Hepatocyte (in vitro differentiated cells): ENCODE data around the gene IL20RB. TPM values are rescaled to one million over a fixed set of nuclear protein-coding genes. Genes with fewer than 3 reads are reported as not detected.

ENCODE experiments used
- DNase-seq: peaks from one replicate; pipeline ENCODE4 v3.0.0-alpha.2; 2016; ENCODE audit warnings: low spot score
- H2AFZ ChIP-seq: fragments of 200-600 bp; sonication (generic); 2 replicates; pipeline ENCODE4 v1.6.0; 2016; ENCODE audit warnings: antibody characterized with exemption, mild to moderate bottlenecking
- H3K27ac ChIP-seq: fragments of 200-600 bp; sonication (generic); 2 replicates; pipeline ENCODE4 v1.5.1; 2016; ENCODE audit warnings: mild to moderate bottlenecking
- H3K27me3 ChIP-seq: fragments of 200-600 bp; sonication (generic); 2 replicates; pipeline ENCODE4 v1.6.1; 2016
- H3K36me3 ChIP-seq: fragments of 200-600 bp; sonication (generic); replicated peaks from 2 replicates; pipeline ENCODE4 v1.5.1; 2016; ENCODE audit warnings: low read depth; ENCODE audit not compliant: insufficient read depth
- H3K4me1 ChIP-seq: fragments of 200-600 bp; sonication (generic); 2 replicates; pipeline ENCODE4 v1.5.1; 2016; ENCODE audit warnings: mild to moderate bottlenecking, moderate library complexity; ENCODE audit not compliant: insufficient read depth
- H3K4me2 ChIP-seq: fragments of 200-600 bp; sonication (generic); 2 replicates; pipeline ENCODE4 v1.6.0; 2016
- H3K4me3 ChIP-seq: fragments of 200-600 bp; sonication (generic); 2 replicates; pipeline ENCODE4 v1.5.1; 2016; ENCODE audit warnings: mild to moderate bottlenecking
- H3K79me2 ChIP-seq: fragments of 200-600 bp; sonication (generic); 2 replicates; pipeline ENCODE4 v1.6.0; 2017; ENCODE audit warnings: mild to moderate bottlenecking
- H3K9me2 ChIP-seq: fragments of 200-600 bp; sonication (generic); replicated peaks from 2 replicates; pipeline ENCODE4 v1.6.0; 2017; ENCODE audit warnings: mild to moderate bottlenecking; ENCODE audit not compliant: insufficient read depth
- H3K9me3 ChIP-seq: fragments of 200-600 bp; sonication (generic); 2 replicates; pipeline ENCODE4 v1.5.1; 2016; ENCODE audit warnings: low read depth, mild to moderate bottlenecking
- H4K20me1 ChIP-seq: fragments of 200-600 bp; sonication (generic); 2 replicates; pipeline ENCODE4 v1.6.0; 2016; ENCODE audit warnings: mild to moderate bottlenecking; ENCODE audit not compliant: insufficient read depth, poor library complexity, severe bottlenecking
- CTCF ChIP-seq: fragments of 200-600 bp; sonication (generic); IDR thresholded peaks from 2 replicates; pipeline ENCODE4 v1.5.1; 2016; ENCODE audit warnings: antibody characterized with exemption, mild to moderate bottlenecking; ENCODE audit not compliant: poor library complexity
- EZH2 ChIP-seq: fragments of 200-600 bp; sonication (generic); IDR thresholded peaks from 2 replicates; pipeline ENCODE4 v1.6.1; 2016; ENCODE audit warnings: antibody characterized with exemption, mild to moderate bottlenecking, borderline replicate concordance
- EZH2phosphoT487 ChIP-seq: fragments of 200-600 bp; sonication (generic); IDR thresholded peaks from one replicate; pipeline ENCODE4 v1.6.1; 2018; ENCODE audit warnings: antibody characterized with exemption, mild to moderate bottlenecking, low read depth, moderate library complexity; ENCODE audit not compliant: unreplicated experiment, severe bottlenecking
- WGBS: methylation state at CpG from one replicate; pipeline ENCODE4 v1.1.6; 2016; ENCODE audit warnings: low lambda C conversion rate; ENCODE audit errors: missing lambda C conversion rate; 5-methylcytosine and 5-hydroxymethylcytosine counted together
- polyA plus RNA-seq: library from polyadenylated mRNA; unstranded; fragments of >200 nt; fragmentation: Nextera tagmentation; extraction: Ambion mirVana; gene quantifications from 2 replicates; pipeline ENCODE4 v1.2.1, GENCODE V29; 2016
- total RNA-seq: library from RNA; depleted of rRNA; stranded (reverse); fragments of >200 nt; gene quantifications from 2 replicates; pipeline ENCODE4 v1.2.3, GENCODE V29; 2014

Gene IL20RB
- total and polyA plus RNA-seq, 2 experiments from 2014 or later = 0.50 to 0.59 TPM

- Histone ChIP-seq H3K79me2 (peaks cover 11% of the 10 kb centered on the region), H3K9me3 (no peaks in the 10 kb centered on the region), H3K27ac (no peak overlapping the region), H3K27me3 (no peaks in the 10 kb centered on the region), H3K4me3 (no peak overlapping the region), H3K9me2 (no peaks in the 10 kb centered on the region), H4K20me1 (no peaks in the 10 kb centered on the region), H3K36me3 (no peaks in the 10 kb centered on the region), H3K4me2 (no peak overlapping the region), H2AFZ (no peak overlapping the region), H3K4me1 (peaks cover 5% of the 10 kb centered on the region)
- no peak for DNase-seq
- TF ChIP-seq EZH2phosphoT487 (no peak), CTCF (no peak), EZH2 (no peak)
- WGBS = 97% methylated on average over 1 of the region's 1 CpG
Observed at GRCh38 chr3:136946978-136947377, 10.8 kb upstream of the IL20RB start.

DNA sequence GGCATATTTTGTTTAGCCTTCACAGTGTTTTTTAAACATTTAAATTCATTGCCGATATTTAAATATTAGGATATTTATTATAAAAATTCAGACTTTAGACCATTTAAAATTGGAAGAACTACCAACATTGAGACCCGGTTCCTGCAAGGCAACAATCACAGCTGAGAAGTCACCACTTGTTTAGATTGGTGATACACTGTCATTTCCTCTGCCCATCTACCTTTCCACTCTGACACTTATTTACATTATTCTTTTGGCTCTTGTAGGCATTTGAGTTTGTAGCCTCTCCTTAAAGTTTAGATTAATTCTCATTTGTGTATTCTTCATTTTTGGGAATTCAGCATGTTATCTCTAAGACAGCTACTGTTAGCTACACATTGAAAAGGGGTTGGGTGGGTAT is 10.3 kb upstream of the IL20RB start:
- no peak overlapping the region for H3K4me3 ChIP-seq
- no peaks in the 10 kb centered on the region for H4K20me1 ChIP-seq
- no peaks in the 10 kb centered on the region for H3K36me3 ChIP-seq
- H3K4me2 ChIP-seq = no peak overlapping the region
- no peak overlapping the region for H2AFZ ChIP-seq
- H3K9me2 ChIP-seq = no peaks in the 10 kb centered on the region
- no peak overlapping the region for H3K27ac ChIP-seq
- H3K79me2 ChIP-seq = peaks cover 6% of the 10 kb centered on the region
- H3K27me3 ChIP-seq = no peaks in the 10 kb centered on the region
- 71% methylated on average over 2 of the region's 2 CpGs for WGBS
- no peak for DNase-seq
- no peak for TF ChIP-seq EZH2
- TF ChIP-seq CTCF = no peak
- TF ChIP-seq EZH2phosphoT487 = no peak
- peaks cover 5% of the 10 kb centered on the region for H3K4me1 ChIP-seq
- H3K9me3 ChIP-seq = no peaks in the 10 kb centered on the region

GRCh38 chr3:136949146-136949545 is 8.6 kb upstream of the IL20RB start:
- Histone ChIP-seq H3K4me3 (no peak overlapping the region), H4K20me1 (no peaks in the 10 kb centered on the region), H3K36me3 (no peaks in the 10 kb centered on the region), H3K4me1 (peaks cover 5% of the 10 kb centered on the region), H3K9me2 (no peaks in the 10 kb centered on the region), H3K9me3 (no peaks in the 10 kb centered on the region), H3K27ac (no peak overlapping the region), H2AFZ (no peak overlapping the region), H3K4me2 (no peak overlapping the region), H3K27me3 (no peaks in the 10 kb centered on the region), H3K79me2 (no peaks in the 10 kb centered on the region)
- TF ChIP-seq CTCF (no peak), EZH2phosphoT487 (no peak), EZH2 (no peak)
- DNase-seq = no peak

- H3K4me1 ChIP-seq = peaks cover 6% of the 10 kb centered on the region
- no peaks in the 10 kb centered on the region for H3K9me2 ChIP-seq
- no peak overlapping the region for H2AFZ ChIP-seq
- WGBS = 98% methylated on average over 2 of the region's 2 CpGs
- no peaks in the 10 kb centered on the region for H3K79me2 ChIP-seq
- H3K27ac ChIP-seq = no peak overlapping the region
- no peak for DNase-seq
- H3K4me3 ChIP-seq = no peak overlapping the region
- H3K4me2 ChIP-seq = no peak overlapping the region
- H3K27me3 ChIP-seq = no peaks in the 10 kb centered on the region
- no peaks in the 10 kb centered on the region for H3K9me3 ChIP-seq
- no peaks in the 10 kb centered on the region for H3K36me3 ChIP-seq
- no peaks in the 10 kb centered on the region for H4K20me1 ChIP-seq
- TF ChIP-seq EZH2phosphoT487 (no peak), CTCF (peak; percentile 7), EZH2 (no peak)
Observed at GRCh38 chr3:136949708-136950107, 8.1 kb upstream of the IL20RB start.
